ENCODE results near the gene IMMP2L.

Gene IMMP2L

GRCh38 chr7:111146136-111146535, 416.2 kb downstream of the IMMP2L start:
- Mint-ChIP-seq H3K27me3 (ENCODE audit: low read depth) (no peaks in the 10 kb centered on the region), H3K4me1 (no peaks in the 10 kb centered on the region), H3K27ac (no peak overlapping the region), H3K36me3 (ENCODE audit: low read depth) (no peaks in the 10 kb centered on the region), H3K4me3 (no peak overlapping the region), H3K9me3 (no peaks in the 10 kb centered on the region)
- TF ChIP-seq CTCF (IDR thresholded peaks at IDR 0.05; ENCODE audit: unreplicated experiment in 3 of 3), result no peak

DNA sequence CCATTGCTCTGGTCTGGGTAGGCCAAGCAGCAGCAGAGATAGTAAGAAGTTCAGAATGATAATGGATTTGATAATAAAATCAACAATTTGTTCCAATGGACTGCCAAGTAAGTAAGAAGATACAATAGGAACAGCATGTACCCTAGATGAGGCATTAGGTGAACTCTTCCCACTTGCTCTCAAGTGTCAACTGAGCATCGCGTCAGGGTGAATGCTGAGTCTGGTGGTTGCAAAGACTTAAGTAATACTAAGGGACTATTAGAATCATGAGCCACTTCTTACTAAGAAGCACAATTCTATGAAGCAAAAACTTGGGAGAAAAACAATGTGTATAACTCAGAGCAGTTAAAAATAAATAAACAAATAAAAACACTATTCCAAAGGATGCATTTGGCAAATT, 416.8 kb downstream of the IMMP2L start:
- no peaks in the 10 kb centered on the region for H3K36me3 Mint-ChIP-seq (ENCODE audit: low read depth)
- TF ChIP-seq CTCF (IDR thresholded peaks at IDR 0.05; ENCODE audit: unreplicated experiment in 3 of 3), result no peak

GRCh38 chr7:111140091-111140865, 422.0 kb downstream of the IMMP2L start:
- Mint-ChIP-seq H3K4me1 (peaks cover 17% of the 10 kb centered on the region), H3K27ac (peak overlapping the region in 1 of 3 experiments; percentile 18), H3K9me3 (no peaks in the 10 kb centered on the region), H3K36me3 (ENCODE audit: low read depth) (no peaks in the 10 kb centered on the region), H3K4me3 (no peak overlapping the region), H3K27me3 (ENCODE audit: low read depth) (no peaks in the 10 kb centered on the region)
- no peak for TF ChIP-seq CTCF (IDR thresholded peaks at IDR 0.05; ENCODE audit: unreplicated experiment in 3 of 3)

More for the DNA sequence above, 416.8 kb downstream of the IMMP2L start:
- H3K27ac Mint-ChIP-seq, result no peak overlapping the region
- H3K4me3 Mint-ChIP-seq, result no peak overlapping the region
- H3K4me1 Mint-ChIP-seq, result no peaks in the 10 kb centered on the region
- no peaks in the 10 kb centered on the region for H3K9me3 Mint-ChIP-seq
- no peaks in the 10 kb centered on the region for H3K27me3 Mint-ChIP-seq (ENCODE audit: low read depth)

- Mint-ChIP-seq H3K4me3 (no peak overlapping the region), H3K9me3 (no peaks in the 10 kb centered on the region), H3K27ac (peak overlapping the region; percentile 2 to 61 (median 56)), H3K27me3 (ENCODE audit: low read depth) (no peaks in the 10 kb centered on the region), H3K4me1 (peaks cover 17% of the 10 kb centered on the region), H3K36me3 (ENCODE audit: low read depth) (no peaks in the 10 kb centered on the region)
- no peak for TF ChIP-seq CTCF (IDR thresholded peaks at IDR 0.05; ENCODE audit: unreplicated experiment in 3 of 3)
These were observed 423.7 kb downstream of the IMMP2L start for GRCh38 chr7:111138586-111138985.

- Mint-ChIP-seq H3K4me1 (peaks cover 17% of the 10 kb centered on the region), H3K9me3 (no peaks in the 10 kb centered on the region), H3K4me3 (no peak overlapping the region), H3K27me3 (ENCODE audit: low read depth) (no peaks in the 10 kb centered on the region), H3K36me3 (ENCODE audit: low read depth) (no peaks in the 10 kb centered on the region), H3K27ac (peak overlapping the region; percentile 2 to 61 (median 56))
- no peak for TF ChIP-seq CTCF (IDR thresholded peaks at IDR 0.05; ENCODE audit: unreplicated experiment in 3 of 3)
These were observed 424.1 kb downstream of the IMMP2L start for GRCh38 chr7:111138193-111138569.
